ENCODE measurements around the gene SPINT1.

The SPINT1 gene

DNA sequence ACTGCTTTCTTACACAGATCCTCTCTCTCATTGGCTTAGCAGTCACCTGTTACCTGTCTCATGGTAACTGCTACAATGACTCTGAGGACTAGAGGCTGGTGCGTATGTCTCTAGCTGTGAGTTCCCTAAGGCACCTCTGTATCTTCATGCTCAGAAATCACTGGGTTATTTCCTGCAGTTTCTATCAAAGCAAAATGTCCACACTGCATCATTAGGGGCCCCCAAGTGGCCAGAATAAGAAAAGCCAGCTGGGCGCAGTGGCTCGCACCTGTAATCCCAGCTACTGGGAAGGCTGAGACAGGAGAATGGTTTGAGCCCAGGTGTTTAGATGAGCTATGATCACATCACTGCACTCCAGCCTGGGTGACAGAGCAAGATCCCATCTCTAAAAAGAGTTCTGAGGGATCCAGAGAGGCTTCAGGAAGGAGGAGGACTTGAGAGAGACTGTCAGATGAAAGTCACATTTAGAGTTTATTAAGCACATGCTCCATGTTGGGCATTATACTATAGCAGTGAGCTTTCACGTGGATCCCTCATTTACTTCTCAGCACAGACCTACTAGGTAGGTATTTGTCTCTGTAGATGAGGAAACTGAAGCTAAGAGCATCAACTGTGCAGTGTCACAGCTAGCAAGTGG, 48.1 kb downstream of the SPINT1 start:
- no peak for DNase-seq (ENCODE audit: low read depth in 2 of 2, low spot score in 1 of 2)

DNA sequence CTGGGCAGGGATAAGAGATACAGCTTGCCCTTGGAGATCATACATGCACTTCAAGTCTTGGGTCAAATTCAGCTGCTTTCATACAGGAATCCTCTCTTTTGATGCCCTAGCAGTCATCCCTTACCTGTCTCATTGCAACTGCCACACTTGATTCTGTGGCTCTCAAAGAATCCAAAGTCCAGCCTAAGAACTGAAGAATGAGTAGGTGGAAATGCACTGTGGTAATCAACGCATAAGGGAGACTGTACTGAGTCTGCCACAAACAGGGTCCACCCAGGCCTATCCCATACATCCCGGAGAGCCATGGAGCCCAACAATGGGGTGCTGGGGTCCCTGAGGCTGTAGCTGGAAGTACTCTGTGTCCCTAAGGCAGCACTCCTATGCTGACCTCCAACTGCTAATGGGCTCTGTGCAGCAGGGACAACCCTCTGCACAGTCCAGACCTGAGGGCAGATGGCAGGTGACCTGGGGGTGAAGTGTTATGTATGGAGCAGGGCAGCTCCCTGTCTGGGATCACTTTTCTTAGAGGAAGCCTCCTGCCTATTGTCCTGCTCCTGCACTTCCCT, 48.7 kb downstream of the SPINT1 start:
- no peak for DNase-seq (ENCODE audit: low read depth in 2 of 2, low spot score in 1 of 2)

DNA sequence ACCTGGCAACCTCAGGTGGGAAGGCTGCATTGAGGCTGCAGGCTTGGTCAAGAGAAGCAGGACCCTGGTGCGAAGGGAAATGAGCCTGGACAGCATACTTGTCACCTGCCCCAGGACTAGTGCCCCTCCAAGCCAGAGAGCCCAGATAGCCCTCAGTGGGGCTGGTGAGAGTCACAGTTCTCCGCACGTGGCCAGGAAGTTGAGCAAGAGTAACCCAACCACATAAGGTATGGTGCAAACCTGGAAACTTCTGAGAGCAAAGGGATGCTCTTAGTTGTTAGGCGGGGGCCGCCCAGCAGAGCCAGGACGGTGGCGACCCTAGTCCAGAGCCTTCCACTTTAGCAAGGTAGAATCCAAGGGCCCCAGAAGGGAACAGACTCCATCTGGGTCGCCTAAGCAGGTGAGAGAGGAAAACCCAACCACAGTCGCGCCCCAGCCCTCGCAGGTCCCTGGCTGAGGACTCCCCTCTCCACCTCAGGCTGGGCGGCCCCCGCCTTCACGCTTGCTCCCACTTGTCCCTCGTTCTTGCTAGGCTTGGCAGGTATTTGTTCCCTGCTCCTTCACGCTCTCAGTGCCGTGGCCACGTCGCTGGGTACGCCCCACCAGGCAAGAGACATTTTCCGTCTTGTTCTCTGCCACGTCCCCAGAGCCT, 49.3 kb downstream of the SPINT1 start:
- no peak for DNase-seq (ENCODE audit: low read depth in 2 of 2, low spot score in 1 of 2)

DNA sequence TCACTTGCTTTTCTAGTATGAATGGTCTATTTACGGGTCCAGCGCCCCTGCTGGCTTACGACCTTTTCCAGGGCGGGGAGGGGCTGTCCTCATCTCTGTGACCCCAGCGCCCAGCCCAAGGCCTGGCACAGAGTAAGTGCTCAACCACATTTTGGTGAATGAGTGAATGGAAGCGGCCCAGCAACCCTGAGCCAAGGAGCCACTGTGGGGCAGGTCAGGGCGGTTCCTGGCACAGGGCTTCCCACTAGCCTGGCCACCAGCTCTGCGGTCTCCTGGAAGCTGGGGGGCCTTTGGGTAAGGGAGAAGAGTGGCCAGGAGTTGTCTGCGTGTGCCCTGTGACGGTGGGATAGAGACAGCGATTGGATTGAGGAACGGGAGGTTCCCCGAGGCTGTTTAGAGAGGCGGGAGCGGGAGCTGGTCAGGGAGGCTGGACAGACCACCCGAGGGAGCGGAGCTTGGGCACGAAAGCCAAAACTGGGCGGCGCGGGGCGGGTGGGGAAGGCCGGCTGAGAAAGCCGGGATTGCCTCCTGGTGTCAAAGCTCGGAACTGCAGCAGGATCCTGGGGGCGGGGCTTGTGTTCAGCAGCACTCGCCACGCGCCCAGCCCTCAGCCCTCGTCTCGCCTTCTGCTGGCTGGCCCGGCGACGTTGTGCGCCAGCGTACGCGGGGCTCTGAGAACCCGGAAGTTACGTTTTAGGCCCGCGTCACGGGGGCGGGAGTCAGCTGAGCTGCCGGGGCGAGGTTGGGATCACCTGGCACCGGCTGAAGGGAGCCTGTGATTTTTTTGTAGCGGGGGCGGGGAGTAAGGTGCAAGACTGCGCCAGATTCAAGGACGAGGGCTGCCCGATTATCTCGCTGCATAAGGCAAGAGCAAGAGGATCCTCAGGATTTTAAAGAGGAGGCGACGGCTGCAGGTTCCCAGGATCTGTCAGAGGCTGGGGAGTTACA, 50.2 kb downstream of the SPINT1 start, which contains the start of gene VPS18:
VPS18 (plus strand) TSS at position 718 of the 948 bp plus-strand sequence. CDS start 319 bp downstream, outside the sequence.
- DNase-seq (ENCODE audit: low read depth in 2 of 2, low spot score in 1 of 2): peak; percentile 97 to 99

DNA sequence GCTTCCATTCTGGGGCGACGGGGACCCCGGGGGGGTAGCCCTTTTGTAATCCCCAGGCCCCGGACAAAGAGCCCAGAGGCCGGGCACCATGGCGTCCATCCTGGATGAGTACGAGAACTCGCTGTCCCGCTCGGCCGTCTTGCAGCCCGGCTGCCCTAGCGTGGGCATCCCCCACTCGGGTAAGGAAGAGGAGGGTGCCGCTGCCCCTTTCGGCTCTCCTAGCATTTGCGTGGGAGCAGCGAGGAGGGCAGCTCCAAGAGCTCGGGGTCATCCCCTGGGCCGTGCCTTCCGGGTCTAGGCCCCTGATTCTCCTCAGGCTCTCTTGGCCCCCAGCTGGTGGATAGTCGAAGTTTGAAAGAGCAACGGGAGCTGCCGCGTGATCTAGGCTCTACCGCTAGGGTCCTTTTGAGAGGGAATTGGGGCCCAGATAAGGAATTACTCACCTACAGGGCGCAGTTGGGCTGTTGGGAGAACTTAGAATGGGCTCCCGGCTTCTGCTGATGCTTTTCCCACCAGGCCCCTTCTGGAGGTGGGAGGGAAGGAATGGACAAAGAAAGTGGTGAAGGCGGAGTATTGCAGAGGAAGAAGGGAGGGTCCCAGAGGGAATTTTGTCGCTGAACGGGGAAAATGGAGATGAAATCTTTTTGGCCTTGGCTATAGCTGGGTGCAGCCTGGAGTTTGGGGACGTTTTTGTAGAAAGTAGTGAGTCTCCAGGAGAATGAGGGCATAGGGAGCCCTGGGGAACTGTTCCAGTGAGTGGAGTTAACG, 51.0 kb downstream of the SPINT1 start:
- DNase-seq (ENCODE audit: low read depth in 2 of 2, low spot score in 1 of 2): no peak

DNA sequence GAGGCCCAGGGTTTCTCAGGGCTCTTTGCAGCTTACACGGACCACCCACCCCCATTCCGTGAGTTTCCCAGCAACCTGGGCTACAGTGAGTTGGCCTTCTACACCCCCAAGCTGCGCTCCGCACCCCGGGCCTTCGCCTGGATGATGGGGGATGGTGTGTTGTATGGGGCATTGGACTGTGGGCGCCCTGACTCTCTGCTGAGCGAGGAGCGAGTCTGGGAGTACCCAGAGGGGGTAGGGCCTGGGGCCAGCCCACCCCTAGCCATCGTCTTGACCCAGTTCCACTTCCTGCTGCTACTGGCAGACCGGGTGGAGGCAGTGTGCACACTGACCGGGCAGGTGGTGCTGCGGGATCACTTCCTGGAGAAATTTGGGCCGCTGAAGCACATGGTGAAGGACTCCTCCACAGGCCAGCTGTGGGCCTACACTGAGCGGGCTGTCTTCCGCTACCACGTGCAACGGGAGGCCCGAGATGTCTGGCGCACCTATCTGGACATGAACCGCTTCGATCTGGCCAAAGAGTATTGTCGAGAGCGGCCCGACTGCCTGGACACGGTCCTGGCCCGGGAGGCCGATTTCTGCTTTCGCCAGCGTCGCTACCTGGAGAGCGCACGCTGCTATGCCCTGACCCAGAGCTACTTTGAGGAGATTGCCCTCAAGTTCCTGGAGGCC, 55.8 kb downstream of the SPINT1 start:
- no peak for DNase-seq (ENCODE audit: low read depth in 2 of 2, low spot score in 1 of 2)

DNA sequence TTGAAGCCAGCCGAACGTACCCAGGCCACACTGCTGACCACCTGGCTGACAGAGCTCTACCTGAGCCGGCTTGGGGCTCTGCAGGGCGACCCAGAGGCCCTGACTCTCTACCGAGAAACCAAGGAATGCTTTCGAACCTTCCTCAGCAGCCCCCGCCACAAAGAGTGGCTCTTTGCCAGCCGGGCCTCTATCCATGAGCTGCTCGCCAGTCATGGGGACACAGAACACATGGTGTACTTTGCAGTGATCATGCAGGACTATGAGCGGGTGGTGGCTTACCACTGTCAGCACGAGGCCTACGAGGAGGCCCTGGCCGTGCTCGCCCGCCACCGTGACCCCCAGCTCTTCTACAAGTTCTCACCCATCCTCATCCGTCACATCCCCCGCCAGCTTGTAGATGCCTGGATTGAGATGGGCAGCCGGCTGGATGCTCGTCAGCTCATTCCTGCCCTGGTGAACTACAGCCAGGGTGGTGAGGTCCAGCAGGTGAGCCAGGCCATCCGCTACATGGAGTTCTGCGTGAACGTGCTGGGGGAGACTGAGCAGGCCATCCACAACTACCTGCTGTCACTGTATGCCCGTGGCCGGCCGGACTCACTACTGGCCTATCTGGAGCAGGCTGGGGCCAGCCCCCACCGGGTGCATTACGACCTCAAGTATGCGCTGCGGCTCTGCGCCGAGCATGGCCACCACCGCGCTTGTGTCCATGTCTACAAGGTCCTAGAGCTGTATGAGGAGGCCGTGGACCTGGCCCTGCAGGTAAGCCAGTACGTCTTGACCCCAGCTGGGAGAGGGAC, 56.6 kb downstream of the SPINT1 start:
- DNase-seq (ENCODE audit: low read depth in 2 of 2, low spot score in 1 of 2): no peak

DNA sequence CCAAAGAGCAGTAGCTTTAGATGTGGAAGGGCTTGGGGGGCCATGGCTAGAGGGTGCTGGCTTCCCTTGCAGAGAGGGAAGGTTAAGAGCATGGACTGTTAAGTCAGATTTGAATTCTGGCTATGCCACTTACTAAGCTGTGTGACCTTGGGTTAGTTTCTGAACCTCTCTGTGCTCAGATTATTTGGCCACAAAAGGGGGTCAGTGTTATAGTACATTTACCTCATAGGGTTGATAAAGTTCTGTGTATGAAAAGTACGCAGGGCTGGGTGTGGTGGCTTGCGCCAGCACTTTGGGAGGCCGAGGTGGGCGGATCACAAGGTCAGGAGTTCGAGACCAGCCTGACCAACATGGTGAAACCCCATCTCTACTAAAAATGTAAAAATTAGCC, 57.2 kb downstream of the SPINT1 start:
- no peak for DNase-seq (ENCODE audit: low read depth in 2 of 2, low spot score in 1 of 2)

DNA sequence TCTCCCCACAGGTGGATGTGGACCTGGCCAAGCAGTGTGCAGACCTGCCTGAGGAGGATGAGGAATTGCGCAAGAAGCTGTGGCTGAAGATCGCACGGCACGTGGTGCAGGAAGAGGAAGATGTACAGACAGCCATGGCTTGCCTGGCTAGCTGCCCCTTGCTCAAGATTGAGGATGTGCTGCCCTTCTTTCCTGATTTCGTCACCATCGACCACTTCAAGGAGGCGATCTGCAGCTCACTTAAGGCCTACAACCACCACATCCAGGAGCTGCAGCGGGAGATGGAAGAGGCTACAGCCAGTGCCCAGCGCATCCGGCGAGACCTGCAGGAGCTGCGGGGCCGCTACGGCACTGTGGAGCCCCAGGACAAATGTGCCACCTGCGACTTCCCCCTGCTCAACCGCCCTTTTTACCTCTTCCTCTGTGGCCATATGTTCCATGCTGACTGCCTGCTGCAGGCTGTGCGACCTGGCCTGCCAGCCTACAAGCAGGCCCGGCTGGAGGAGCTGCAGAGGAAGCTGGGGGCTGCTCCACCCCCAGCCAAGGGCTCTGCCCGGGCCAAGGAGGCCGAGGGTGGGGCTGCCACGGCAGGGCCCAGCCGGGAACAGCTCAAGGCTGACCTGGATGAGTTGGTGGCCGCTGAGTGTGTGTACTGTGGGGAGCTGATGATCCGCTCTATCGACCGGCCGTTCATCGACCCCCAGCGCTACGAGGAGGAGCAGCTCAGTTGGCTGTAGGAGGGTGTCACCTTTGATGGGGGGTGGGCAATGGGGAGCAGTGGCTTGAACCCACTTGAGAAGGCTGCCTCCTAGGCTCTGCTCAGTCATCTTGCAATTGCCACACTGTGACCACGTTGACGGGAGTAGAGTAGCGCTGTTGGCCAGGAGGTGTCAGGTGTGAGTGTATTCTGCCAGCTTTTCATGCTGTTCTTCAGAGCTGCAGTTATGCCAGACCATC, 59.0 kb downstream of the SPINT1 start:
- DNase-seq (ENCODE audit: low read depth in 2 of 2, low spot score in 1 of 2): no peak

DNA sequence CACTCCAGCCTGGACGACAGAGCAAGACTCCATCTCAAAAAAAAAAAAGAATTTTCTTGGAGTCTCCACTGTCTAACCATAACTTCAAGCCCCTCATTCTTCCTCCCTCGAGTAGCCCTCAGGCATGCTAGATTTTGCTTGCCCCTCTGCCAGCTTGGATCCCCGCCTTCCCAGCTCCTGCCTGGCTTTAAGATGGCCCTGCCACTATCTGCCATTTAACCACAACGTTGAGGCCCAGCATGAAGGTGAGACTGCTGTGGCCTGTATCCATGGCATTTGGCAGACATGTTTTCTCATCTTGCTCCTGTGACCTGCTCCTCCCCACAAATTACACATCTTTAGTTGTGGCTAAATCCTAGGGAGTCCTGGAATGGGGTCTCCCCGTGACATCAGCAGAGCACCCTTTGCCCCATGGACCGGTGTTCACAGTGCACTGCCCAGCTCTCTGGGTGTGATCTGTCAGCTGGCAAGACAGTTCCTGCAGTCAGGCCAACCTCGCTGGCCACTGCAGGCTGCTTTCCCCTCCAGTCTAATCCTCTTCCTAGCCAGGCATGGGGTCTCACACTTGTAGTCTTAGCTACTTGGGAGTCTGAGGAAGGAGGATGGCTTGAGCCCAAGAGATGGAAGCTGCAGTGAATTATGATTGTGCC, 60.8 kb downstream of the SPINT1 start:
- DNase-seq (ENCODE audit: low read depth in 2 of 2, low spot score in 1 of 2): no peak

DNA sequence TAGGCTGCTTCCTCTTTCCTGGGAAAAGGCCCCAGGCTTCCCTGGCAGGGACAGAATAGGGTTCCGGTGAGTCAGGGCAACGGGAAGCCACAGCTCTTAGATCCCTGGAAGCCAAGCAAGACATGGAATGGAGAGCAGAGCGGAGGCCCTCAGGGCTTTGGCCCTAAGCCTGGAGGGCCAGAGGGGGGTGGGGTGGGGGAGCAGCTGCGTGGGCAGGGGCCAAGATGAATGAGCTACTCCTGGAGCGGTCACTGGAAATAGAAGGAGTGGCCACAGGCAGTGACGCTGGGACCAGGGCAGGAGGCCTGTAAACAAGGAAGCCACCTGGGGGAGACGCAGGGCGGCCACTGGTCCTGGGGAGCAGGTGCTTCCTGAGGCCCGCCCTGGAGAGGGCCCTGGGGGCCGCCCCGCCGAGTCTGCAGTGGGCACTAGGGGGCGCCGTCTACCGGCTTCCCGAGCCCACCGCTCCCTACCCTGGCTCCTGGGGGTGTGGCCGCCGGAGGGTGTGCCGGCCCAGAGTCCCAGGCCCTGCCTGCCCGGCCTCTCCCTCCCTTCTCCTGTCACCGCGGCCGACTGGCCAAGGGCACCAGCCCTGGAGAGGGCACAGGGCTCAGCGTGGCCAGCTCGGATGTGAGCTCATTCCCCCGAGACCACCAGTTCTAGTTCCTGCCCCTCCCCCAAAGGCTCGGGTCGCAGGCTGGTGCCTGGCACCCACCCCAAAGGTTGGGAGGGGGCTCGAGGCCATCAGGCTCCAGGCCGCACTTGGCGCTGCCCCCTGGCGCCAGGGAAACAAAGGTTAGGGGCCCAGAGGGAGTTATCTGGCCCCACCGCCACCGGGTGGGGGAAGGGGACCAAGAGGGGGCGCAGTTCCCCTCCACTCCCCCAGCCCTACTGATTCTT, 62.5 kb downstream of the SPINT1 start:
- peak in 1 of 2 donors; percentile 60 for DNase-seq (ENCODE audit: low read depth in 2 of 2, low spot score in 1 of 2)

DNA sequence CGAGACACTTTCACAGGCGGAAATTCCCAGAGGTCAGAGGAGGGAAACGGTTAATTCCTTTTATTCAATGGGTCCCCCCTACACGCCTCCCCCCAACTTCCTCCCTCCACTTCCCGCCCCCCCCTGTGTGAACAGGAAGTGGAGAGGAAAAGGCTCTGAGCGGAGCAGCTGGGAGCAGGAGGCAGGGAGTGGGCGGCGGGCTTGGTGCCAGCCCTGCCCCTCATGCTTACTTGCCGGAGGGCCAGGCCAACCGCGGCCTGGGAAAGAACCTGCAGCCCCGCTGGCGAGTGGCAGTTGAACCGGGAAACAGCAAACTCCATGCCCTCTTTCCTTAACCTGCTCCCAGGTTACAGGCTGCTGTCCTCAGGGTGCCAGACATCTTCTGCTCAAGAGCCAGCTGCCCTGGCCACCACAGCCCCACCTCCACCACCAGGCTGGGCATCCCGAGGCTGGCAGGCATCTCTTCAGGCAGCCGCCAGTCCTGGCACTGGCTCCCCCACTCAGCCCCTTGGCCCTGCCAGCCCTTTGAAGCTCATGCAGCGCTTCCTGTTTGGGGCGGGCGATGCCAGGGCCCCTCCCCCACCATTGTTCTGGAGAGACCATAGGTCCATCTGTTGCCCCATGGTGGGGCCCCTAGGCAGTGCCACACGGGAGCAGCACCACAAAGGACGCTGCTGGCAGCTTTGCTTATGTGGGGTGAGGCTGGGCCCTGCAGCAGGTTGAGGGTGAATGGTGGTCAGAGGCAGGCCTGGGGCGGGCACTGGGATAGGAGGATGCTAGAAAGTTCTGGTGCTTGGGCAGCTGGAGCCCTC, 63.3 kb downstream of the SPINT1 start:
- DNase-seq (ENCODE audit: low read depth in 2 of 2, low spot score in 1 of 2): no peak
